SW 1271 (cell line): ENCODE data around the gene C2CD3.
"Not testable (repeated sequence)": the region's sequence is repeated elsewhere in the genome, so short reads cannot be mapped to it uniquely, and the experiment has no call there.

Experiments used
- DNase-seq, 2 experiments: peaks; one replicate each; lab custom pipeline; 2025; lab: John Stamatoyannopoulos, UW

C2CD3 gene

DNA sequence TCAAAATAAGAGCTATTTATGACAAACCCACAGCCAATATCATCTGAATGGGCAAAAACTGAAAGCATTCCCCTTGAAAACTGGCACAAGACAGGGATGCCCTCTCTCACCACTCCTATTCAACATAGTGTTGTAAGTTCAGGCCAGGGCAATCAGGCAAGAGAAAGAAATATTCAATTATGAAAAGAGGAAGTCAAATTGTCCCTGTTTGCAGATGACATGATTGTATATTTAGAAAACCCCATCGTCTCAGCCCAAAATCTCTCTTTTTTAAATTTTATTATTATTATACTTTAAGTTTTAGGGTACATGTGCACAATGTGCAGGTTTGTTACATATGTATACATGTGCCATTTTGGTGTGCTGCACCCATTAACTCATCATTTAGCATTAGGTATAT is 107.2 kb downstream of the C2CD3 start:
- not testable (repeated sequence) for DNase-seq

DNA sequence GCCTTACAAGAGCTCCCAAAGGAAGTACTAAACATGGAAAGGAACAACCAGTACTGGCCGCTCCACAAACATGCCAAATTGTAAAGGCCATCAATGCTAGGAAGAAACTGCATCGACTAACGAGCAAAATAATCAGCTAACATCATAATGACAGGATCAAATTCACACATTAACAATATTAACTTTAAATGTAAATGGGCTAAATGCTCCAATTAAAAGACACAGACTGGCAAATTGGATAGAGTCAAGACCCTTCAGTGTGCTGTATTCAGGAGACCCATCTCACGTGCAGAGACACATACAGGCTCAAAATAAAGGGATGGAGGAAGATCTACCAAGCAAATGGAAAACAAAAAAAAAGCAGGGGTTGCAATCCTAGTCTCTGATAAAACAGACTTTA is 109.2 kb downstream of the C2CD3 start:
- not testable (repeated sequence) for DNase-seq

DNA sequence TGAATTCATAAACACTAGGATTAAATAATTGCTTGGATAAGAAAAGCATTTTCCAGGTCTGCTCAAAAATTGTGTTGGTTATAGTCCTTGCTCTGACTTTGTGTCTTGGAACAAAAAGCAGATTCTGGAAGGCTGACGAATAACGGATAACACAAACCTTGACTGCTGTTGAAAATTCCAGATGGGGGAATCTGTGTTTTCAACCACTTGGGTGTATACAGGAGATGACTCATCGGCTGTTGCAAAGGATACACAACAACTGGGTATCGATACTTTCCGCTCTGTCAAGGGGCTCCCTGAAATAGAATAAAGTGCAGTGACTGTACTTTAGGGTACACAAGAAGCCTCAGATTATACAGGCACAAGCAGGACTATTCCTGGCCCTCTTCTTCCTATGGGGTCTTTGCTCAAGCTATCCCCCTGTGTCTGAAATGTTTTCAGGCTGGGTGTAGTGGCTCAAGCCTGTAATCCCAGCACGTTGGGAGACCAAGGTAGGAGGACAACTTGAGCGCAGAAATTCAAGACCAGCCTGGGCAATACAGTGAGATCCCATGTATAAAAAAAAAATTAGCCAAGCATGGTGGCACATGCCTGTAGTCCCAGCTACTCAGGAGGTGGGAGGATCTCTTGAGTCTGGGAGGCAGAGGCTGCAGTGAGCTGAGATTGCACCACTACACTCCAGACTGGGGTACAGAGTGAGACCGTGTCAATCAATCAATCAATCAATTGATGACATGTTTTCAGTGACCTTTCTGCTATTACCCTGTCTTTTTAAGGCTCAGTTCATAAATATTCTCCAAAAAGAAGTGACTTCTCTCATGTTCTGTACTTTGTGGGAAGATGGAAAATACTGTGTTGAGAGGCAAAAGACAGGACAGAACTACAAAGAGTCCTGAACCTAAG is 113.3 kb downstream of the C2CD3 start:
- no peak for DNase-seq

DNA sequence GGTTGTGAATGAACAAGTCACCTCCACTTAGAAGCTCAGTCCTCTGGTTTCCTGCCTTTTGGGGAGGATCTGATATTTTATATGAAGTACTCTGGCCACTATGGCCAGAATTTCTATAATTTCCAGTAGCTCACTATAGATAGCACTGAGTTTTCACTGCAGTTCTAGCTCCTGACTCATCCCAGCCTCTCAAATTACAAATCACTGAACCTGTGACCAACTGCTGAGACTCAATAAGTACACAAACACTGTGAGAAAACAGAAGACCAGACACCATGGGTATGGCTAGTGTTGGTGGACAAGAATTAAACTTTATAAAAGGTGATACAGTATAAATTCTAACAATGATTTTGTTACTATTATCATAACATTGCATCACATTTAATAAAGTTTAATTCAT is 114.9 kb downstream of the C2CD3 start:
- DNase-seq = no peak

GRCh38 chr11:74050465-74050864 is 120.3 kb downstream of the C2CD3 start:
- no peak for DNase-seq

DNA sequence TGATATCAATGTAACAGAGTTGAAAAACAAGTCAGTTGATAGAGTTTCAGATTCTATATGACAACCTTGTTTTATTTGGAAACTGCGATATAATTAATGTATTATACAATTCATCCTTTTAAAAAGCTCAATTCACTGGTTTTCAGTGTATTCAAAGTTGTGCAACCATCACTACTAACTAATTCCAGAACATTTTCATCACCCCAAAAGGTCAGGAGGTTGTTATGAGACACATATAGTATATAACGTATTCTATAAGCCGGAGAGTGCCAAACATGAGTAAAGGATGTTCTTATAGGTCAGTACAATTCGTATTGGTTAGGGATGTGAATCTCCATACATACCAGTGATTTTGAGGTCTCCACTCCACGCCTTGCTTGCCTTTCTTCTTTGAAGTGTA is 121.8 kb downstream of the C2CD3 start:
- no peak for DNase-seq

- DNase-seq = no peak
These were observed 126.3 kb downstream of the C2CD3 start for GRCh38 chr11:74044538-74044937.

GRCh38 chr11:74043450-74043849 is 127.4 kb downstream of the C2CD3 start:
- DNase-seq = no peak

DNA sequence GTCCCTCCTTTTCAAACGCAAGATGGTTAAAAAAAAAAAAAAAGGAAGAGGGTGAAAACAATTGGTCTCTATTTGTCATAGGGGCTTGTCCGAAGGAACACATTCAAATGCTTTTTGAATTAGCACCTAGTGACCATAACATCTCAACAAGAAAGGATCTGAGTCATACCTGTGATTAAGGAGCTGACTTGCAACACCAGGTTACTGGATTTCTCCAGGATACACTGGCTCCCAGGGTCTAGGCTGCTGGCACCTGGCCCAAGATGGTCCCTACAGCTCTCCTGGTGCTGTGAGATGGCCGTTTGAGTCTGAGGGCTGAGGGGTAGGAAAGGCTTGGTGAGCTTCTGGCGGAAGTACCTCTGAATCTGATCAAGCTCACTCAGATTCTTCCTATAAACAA is 133.5 kb downstream of the C2CD3 start:
- DNase-seq = no peak

- DNase-seq = no peak
These were observed 135.5 kb downstream of the C2CD3 start for GRCh38 chr11:74035264-74035663.

GRCh38 chr11:74033046-74033445 is 137.8 kb downstream of the C2CD3 start:
- DNase-seq = no peak

DNA sequence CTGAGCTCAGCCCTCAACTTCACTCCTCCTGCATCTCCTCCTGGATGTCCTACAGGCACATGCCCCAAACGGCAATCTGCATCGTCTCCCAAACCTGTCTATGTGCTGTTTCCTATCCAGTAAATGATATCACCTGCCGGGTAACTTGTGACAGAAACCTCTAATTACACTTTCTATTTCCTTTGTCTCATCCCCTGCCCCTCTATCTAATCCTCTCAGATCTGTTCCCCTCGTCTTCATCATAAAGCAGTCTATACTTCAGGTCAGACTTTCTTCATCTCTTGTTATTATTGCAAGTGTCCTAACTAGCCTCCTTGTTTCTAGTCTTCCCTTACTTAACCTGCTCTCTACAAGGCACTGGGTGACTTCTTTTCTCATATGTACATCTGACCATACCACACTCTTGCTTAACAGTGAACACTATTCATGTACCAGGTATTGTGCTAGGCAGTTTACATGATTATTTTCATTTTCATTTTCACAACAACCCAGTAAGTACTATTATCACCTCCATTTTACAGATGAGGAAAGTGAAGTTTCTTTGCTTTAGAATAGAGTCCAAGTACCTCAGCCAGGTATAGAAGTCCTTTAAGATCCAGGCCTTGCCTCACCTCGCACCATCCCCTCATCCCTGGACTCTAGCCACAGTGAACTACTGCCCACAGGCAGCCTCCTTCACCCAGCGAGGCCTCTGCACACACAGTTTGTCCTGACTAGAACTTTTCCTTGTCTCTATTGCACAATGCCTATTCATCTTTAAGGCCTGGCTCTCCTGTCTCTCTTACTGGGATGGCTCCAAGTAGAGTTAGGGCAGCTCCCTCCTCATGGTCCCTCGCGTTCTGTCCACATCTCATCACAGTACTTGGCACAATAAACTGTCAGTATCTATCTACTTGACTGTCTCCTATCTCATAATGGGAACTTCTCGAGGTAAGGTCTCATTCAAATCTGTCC is 139.8 kb downstream of the C2CD3 start:
- no peak for DNase-seq

DNA sequence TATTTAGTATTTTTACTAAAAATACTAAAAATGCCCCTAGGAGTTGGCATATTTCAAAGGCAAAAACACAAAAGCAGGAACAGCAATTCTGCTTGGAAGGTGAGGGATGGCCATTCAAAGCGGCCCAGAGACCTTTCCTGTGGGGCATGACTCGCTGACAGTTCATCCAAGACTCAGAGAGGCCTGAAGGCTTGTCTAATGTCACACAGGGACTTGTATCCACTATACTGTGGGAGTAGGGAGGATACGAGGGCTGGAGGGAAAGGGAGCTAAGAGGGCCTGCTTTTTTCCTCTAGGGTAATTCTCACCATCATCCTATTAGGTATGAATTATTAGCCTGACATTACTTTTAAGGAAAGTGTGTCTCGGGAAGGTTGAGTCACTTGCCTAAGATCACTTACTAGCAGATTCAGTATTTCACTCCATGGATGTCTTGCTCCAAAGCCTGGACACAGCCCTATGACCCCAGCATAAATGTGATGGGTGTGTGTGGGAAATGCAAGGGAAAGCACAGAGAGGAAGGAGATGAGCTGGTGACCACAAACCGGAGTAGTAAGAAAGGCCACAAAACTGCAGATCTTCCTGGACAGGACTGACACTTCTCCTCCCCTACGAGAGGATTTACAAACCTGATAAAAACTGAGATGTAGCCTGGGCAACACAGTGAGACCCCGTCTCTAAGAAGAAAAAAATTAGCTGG is 145.2 kb downstream of the C2CD3 start:
- no peak for DNase-seq

GRCh38 chr11:74024261-74025029 is 146.4 kb downstream of the C2CD3 start:
- DNase-seq = no peak

DNA sequence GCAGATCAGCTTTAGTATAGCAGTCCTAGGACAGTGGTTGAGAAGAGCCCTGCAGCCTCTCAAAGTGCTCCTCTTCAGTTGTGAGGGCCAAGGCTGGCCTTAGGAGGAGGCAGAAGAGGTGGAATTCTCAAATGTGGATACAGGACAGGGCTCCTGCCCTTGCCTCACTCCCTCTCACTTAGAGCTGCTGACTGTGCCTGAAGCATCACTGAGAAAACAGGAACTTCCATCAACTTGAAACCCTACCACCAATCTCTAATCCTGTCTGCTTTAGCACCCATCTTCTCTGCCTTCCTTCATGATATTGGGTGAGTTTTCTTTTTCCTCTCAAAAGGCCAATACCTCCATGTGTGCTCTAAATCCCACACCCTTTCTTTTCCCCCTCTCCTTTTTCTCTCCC is 147.5 kb downstream of the C2CD3 start:
- DNase-seq = no peak

- no peak for DNase-seq
These were observed 148.3 kb downstream of the C2CD3 start for GRCh38 chr11:74022546-74022945.

DNA sequence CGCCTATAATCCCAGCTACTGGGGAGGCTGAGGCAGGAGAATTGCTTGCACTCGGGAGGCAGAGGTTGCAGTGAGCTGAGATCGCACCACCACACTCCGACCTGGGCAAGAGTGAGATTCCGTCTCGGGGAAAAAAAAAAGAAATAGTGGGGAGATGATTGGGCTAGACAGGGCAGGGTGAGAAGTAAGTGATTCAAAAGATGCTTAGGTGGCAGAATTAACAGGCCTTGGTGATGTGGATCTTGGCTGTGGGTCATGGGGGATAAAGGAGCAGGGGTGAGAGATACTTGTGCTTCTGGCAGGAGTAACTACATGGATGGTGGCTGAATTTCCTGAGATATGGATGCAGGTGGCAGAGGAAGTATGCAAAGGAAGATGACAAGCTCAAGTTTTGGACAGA is 148.8 kb downstream of the C2CD3 start:
- DNase-seq = no peak

GRCh38 chr11:74020539-74020938 is 150.3 kb downstream of the C2CD3 start:
- no peak for DNase-seq

DNA sequence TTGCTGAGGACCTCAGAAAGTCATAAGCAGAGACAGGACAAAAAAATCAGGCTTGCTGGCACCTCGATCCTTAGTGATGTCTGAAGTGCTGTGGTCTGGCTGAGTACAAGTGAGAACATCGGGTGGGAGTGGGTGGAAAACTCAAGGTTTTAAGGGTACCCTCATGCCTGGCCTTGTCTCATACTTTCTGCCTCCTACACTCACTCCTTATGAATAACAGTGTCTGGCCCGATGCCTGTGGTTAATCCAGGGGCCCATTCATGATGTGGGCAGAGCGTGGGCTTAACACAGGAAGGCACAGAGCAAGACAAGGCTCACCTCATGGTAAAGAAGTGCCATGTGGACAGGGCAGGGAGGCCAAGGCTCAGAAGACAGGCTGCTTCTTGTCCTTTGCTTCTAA is 150.9 kb downstream of the C2CD3 start:
- no peak for DNase-seq

GRCh38 chr11:74019104-74019738 is 151.6 kb downstream of the C2CD3 start:
- no peak for DNase-seq
